Lung (tissue), 12 donors: ENCODE data around the gene HLA-DMB. TPM values are rescaled to one million over a fixed set of nuclear protein-coding genes. Genes with fewer than 3 reads are reported as not detected.
A peak's percentile ranks its signal among the peaks of the same experiment; 100 is the strongest.

Experiments
- ATAC-seq: fragments of 200-7000 bp; cut with Tn5 transposase; one replicate; pipeline ENCODE4 v1.9.1; 2020; ENCODE audit warnings: moderate number of reproducible peaks; ENCODE audit not compliant: insufficient read depth, low FRiP score
- DNase-seq, 3 donors: peaks; one replicate each; pipeline ENCODE4 v3.0.0-alpha.2; 2013 to 2017
- H3K27ac ChIP-seq, 2 donors: one replicate each; pipeline ENCODE4 v1.5.1; 2013; ENCODE audit warnings: mild to moderate bottlenecking in 2 of 2, moderate library complexity in 2 of 2, control low read depth in 1 of 2, inconsistent platforms in 1 of 2, low read depth in 1 of 2, low read length in 1 of 2
- H3K27me3 ChIP-seq, 3 donors: one replicate each; pipeline ENCODE4 v1.5.1; 2013; ENCODE audit warnings: low read length in 2 of 3; ENCODE audit not compliant: control insufficient read depth in 3 of 3, insufficient read depth in 3 of 3
- H3K36me3 ChIP-seq, 4 donors: one replicate each; pipeline ENCODE4 v1.5.1; 2013; ENCODE audit warnings: low read length in 4 of 4, mild to moderate bottlenecking in 1 of 4, moderate library complexity in 1 of 4; ENCODE audit not compliant: control insufficient read depth in 4 of 4, insufficient read depth in 4 of 4
- H3K4me1 ChIP-seq, 5 donors: one replicate each; pipeline ENCODE4 v1.5.1; 2013; ENCODE audit warnings: low read length in 5 of 5, mild to moderate bottlenecking in 2 of 5, moderate library complexity in 1 of 5; ENCODE audit not compliant: control insufficient read depth in 5 of 5, insufficient read depth in 5 of 5
- H3K4me3 ChIP-seq: one replicate; pipeline ENCODE4 v1.5.1; 2013; ENCODE audit warnings: mild to moderate bottlenecking, control low read depth, moderate library complexity
- H3K9ac ChIP-seq, 2 donors: one replicate each; pipeline ENCODE4 v1.5.1; 2013; ENCODE audit warnings: low read length in 2 of 2, control low read depth in 1 of 2; ENCODE audit not compliant: insufficient read depth in 1 of 2
- H3K9me3 ChIP-seq, 4 donors: one replicate each; pipeline ENCODE4 v1.5.1; 2013; ENCODE audit warnings: low read length in 3 of 4, mild to moderate bottlenecking in 1 of 4, moderate library complexity in 1 of 4; ENCODE audit not compliant: control insufficient read depth in 4 of 4, insufficient read depth in 3 of 4
- WGBS, 2 donors: extraction: QIAGEN DNeasy Blood & Tissue Kit; methylation state at CpG; one replicate each; pipeline ENCODE4 v1.1.7; 2013; 5-methylcytosine and 5-hydroxymethylcytosine counted together
- polyA plus RNA-seq, 2 donors: library from polyadenylated mRNA; stranded (reverse); fragments of 200-250 nt; gene quantifications; one replicate each; pipeline ENCODE4 v1.2.1, GENCODE V29; 2013
- total RNA-seq, 2 donors: library from RNA; depleted of rRNA in 1 of 2; stranded (reverse); fragments of >200 nt in 1 of 2; gene quantifications; one replicate each; pipeline ENCODE4 v1.2.1, GENCODE V29; 2014 to 2021
- TF ChIP-seq, protein P1 (sequence below): IDR thresholded peaks from 2 replicates; pipeline ENCODE4 v1.5.1; 2012; ENCODE audit warnings: mild to moderate bottlenecking; ENCODE audit errors: control extremely low read depth, extremely low read depth
- donor health status: control.
- donor health status: control.
- donor health status: Bipolar disorder and iron deficiency.
- donor health status: healthy.
- donor health status: DM: yes; HTN: yes; CAD: no.

HLA-DMB gene
- total and polyA plus RNA-seq, 4 donors = 42.3 to 76.7 (median 51.1) TPM

DNA sequence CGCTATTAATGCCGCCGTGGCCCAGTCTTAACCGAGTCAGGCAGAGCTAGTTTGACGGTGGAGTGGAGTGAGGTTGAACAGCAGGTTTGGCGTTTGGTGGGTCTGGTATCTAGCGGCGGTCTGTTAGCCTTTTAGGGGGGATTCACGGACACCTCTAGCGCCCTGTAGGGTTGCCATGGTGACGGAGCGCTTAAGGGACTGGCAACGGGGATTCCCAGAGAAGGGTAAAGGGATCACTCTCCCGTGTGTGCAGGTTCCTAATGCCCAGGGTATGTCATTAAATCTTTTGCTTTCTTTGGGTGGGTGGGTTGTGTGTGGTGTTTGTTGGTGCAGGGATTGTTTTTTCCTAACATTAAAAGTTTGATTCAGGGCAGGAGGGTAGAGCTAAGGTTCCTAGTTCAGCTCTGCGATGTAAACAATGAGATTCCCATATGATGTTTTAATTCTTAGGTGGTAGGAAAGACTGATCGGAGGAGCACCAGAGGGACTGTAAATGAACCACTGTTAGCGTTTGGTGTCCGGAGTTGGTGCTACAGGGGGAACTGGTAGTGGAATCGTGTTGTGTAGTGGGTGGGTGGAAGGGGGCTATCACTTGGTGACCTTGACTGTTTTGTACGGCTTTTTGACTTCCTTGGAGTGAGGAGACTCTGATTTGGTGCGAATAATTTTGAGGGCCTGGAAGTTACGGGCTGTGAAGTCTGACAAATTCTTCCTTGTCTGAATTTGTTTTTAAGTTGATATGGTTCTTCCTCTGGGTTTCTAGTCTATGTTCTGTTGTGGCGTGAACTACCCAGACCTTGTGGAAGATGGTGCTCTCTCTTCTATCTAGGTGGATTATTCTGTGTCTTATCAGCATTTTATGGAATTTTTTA, 32.6 kb upstream of the HLA-DMB start:
- ATAC-seq = no peak
- H3K4me3 ChIP-seq = peak overlapping the region; percentile 97
- H3K4me1 ChIP-seq = peaks cover 0 to 28% (median 5%) of the 10 kb centered on the region in 5 donors
- 0% methylated on average over 23 of the region's 23 CpGs for WGBS, 2 donors
- H3K9ac ChIP-seq = peak overlapping the region; percentile 31 to 78
- TF ChIP-seq, protein P1, sequence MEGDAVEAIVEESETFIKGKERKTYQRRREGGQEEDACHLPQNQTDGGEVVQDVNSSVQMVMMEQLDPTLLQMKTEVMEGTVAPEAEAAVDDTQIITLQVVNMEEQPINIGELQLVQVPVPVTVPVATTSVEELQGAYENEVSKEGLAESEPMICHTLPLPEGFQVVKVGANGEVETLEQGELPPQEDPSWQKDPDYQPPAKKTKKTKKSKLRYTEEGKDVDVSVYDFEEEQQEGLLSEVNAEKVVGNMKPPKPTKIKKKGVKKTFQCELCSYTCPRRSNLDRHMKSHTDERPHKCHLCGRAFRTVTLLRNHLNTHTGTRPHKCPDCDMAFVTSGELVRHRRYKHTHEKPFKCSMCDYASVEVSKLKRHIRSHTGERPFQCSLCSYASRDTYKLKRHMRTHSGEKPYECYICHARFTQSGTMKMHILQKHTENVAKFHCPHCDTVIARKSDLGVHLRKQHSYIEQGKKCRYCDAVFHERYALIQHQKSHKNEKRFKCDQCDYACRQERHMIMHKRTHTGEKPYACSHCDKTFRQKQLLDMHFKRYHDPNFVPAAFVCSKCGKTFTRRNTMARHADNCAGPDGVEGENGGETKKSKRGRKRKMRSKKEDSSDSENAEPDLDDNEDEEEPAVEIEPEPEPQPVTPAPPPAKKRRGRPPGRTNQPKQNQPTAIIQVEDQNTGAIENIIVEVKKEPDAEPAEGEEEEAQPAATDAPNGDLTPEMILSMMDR = no peak
- DNase-seq = peak; percentile 43 to 57 (median 56)
- peak overlapping the region; percentile 38 to 79 for H3K27ac ChIP-seq
- no peaks in the 10 kb centered on the region for H3K9me3 ChIP-seq
- peaks cover 42 to 66% (median 43%) of the 10 kb centered on the region in 4 donors for H3K36me3 ChIP-seq
- no peaks in the 10 kb centered on the region for H3K27me3 ChIP-seq

DNA sequence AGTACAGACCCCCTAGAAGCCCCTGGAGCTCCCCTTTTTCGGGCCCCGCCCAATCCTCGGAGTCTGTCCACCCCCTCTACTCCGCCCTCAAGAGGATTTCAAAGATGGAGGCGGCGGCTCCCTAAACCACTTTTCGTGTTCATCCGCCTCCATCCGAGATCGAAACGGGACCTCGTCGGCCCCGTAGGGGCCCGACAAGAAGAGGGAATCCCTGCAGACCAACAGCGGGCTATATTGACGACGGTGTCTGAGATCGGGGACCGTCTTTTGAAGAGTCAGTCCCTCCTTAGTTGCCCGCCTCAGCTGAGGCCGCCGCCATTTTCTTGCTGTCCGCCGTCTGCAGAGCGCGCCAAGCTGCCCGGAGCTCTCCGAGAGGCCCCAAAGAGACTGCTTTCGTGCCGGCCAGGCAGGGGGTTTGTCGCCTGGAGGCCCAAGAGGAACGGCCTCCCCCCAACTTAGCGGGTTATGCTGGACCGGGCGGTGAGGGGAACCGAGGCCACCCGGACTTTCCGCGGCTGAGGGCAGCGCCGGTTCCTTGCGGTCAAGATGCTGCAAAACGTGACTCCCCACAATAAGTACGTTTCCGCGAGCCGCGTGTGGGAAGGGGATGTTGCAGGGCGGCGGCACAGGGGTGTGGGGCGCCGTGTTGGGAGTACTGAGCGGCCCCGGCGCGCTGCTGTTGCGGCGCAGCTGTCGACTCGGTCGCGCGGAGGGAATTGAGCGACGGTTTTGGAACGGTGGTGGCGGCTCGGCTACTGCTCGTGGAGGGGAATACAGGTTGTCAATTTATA, 31.7 kb upstream of the HLA-DMB start:
- Histone ChIP-seq H3K4me1 (peaks cover 0 to 35% (median 5%) of the 10 kb centered on the region in 5 donors), H3K9ac (peak overlapping the region; percentile 56 to 78), H3K27ac (peak overlapping the region; percentile 38 to 79), H3K36me3 (peaks cover 34 to 59% (median 35%) of the 10 kb centered on the region in 4 donors), H3K4me3 (peak overlapping the region; percentile 97), H3K27me3 (no peaks in the 10 kb centered on the region), H3K9me3 (no peaks in the 10 kb centered on the region)
- DNase-seq = no peak
- TF ChIP-seq, protein P1 = no peak
- WGBS, 2 donors = 0% methylated on average over 70 of the region's 70 CpGs
- ATAC-seq = peak; percentile 0

DNA sequence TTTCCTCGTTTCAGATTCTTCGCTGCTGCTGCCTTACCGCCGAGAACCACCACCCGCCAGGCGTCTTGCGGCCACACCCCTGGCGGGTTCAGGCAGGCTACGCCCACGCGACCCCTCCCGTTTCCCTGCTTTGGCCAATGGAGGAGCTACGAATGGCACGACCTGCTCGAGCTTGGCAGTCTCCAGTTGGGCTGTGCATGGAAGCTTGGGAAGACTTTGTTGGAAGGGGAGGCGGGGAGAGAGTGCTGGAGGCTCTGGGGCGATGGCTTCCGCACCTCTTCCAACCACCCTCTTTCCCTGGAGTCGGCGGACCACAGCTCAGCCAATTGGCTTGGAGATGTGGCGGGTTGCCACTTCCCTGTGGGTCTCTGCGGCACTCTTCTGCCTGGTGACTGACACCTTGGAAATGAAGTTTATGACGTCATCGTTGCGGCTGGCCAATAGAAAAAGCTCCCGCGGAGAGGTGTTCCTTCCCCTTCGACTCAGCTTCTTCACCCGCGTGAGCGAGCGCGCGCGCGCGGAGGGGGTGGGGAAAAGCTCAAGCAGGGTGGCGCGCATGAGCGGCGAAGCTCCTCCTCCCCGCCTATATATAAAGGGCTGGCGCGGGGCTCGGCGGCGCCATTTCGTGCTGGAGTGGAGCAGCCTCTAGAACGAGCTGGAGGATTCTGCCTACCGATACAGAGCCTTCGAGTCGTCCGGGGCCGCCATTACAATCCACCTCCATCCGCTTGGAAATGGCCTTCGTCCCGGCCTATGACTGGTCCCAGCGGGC, 30.9 kb upstream of the HLA-DMB start:
- peak; percentile 39 for ATAC-seq
- H3K9ac ChIP-seq = peak overlapping the region; percentile 99 to 100
- H3K36me3 ChIP-seq = peaks cover 27 to 52% (median 30%) of the 10 kb centered on the region in 4 donors
- H3K9me3 ChIP-seq = no peaks in the 10 kb centered on the region
- TF ChIP-seq, protein P1 = no peak
- H3K4me1 ChIP-seq = peaks cover 5 to 43% (median 5%) of the 10 kb centered on the region in 5 donors
- H3K27ac ChIP-seq = peak overlapping the region; percentile 93 to 98
- H3K27me3 ChIP-seq = no peaks in the 10 kb centered on the region
- WGBS, 2 donors = 0% methylated on average over 56 to 58 of the region's 58 CpGs
- peak; percentile 100 for DNase-seq
- H3K4me3 ChIP-seq = peak overlapping the region; percentile 97
